Breast epithelium (tissue), 4 donors: Measurements from ENCODE around the gene PCP2. TPM values are rescaled to one million over a fixed set of nuclear protein-coding genes. Genes with fewer than 3 reads are reported as not detected.

Source experiments
- DNase-seq, 2 donors: peaks; one replicate each; pipeline ENCODE4 v3.0.0-alpha.2; 2019; ENCODE audit warnings: low spot score in 2 of 2
- H3K27ac ChIP-seq, 2 donors: fragments of 200-600 bp; sonication (generic) in 1 of 2; one replicate each; pipeline ENCODE4 v1.5.1; 2016 to 2019; ENCODE audit warnings: mild to moderate bottlenecking in 1 of 2
- H3K27me3 ChIP-seq, 2 donors: fragments of 200-600 bp; sonication (generic) in 1 of 2; one replicate each; pipeline versions ENCODE4 v1.5.1 to v1.6.0; 2017 to 2019; ENCODE audit warnings: control low read depth in 1 of 2, mild to moderate bottlenecking in 1 of 2
- H3K36me3 ChIP-seq: fragments of 200-600 bp; one replicate; pipeline ENCODE4 v1.5.1; 2019
- H3K4me1 ChIP-seq, 2 donors: fragments of 200-600 bp; sonication (generic); one replicate each; pipeline ENCODE4 v1.5.1; 2016 to 2019; ENCODE audit warnings: control low read depth in 1 of 2
- H3K4me3 ChIP-seq, 3 donors: fragments of 200-600 bp; sonication (generic); 1 replicate in 2 of 3; 2 replicates in 1 of 3; pipeline ENCODE4 v1.5.1; 2016 to 2019; ENCODE audit warnings: mild to moderate bottlenecking in 3 of 3, moderate library complexity in 2 of 3
- H3K9me3 ChIP-seq, 2 donors: fragments of 200-600 bp; sonication (generic) in 1 of 2; one replicate each; pipeline ENCODE4 v1.5.1; 2016 to 2019; ENCODE audit warnings: control low read depth in 1 of 2
- CTCF ChIP-seq, 3 donors: fragments of 450-650 bp; IDR thresholded peaks; one replicate each; pipeline ENCODE4 v1.5.1; 2016 to 2017; ENCODE audit warnings: antibody characterized with exemption in 3 of 3, mild to moderate bottlenecking in 3 of 3, moderate library complexity in 3 of 3
- POLR2A ChIP-seq: fragments of 450-650 bp; IDR thresholded peaks from one replicate; pipeline ENCODE4 v1.6.1; 2016; ENCODE audit warnings: antibody characterized with exemption, mild to moderate bottlenecking, moderate library complexity
- POLR2AphosphoS5 ChIP-seq, 3 donors: sonication (generic); formaldehyde crosslinking; IDR thresholded peaks; one replicate each; pipeline ENCODE4 v1.6.1; 2017; ENCODE audit warnings: antibody characterized with exemption in 3 of 3
- intact Hi-C: fragments of 100-400 bp; cut with DNase I; formaldehyde crosslinking; loops from one replicate; pipeline ENCODE4 v1.15.1; 2023; ENCODE audit warnings: low total_unique reads
- total RNA-seq, 3 donors: library from RNA; depleted of rRNA; stranded (reverse); fragments of >200 nt; gene quantifications; one replicate each; pipeline ENCODE4 v1.1.0, GENCODE V29; 2016

Gene PCP2
- total RNA-seq, 3 donors from 2014 or later, result 4.9 to 6.7 TPM; not detected in 1

- H3K9me3 ChIP-seq, result no peaks in the 10 kb centered on the region
- TF ChIP-seq POLR2AphosphoS5 (IDR thresholded peaks at IDR 0.05), result no peak
- no peak for TF ChIP-seq CTCF (IDR thresholded peaks at IDR 0.05)
- no peak for TF ChIP-seq POLR2A
- intact Hi-C loops, result no loop called here
- H3K36me3 ChIP-seq, result no peaks in the 10 kb centered on the region
- H3K27ac ChIP-seq, result no peak overlapping the region
- H3K4me1 ChIP-seq, result no peaks in the 10 kb centered on the region
- DNase-seq, result no peak
- no peak overlapping the region for H3K4me3 ChIP-seq
- no peaks in the 10 kb centered on the region for H3K27me3 ChIP-seq
Measured at GRCh38 chr19:7661744-7662538, 28.4 kb upstream of the PCP2 start.

DNA sequence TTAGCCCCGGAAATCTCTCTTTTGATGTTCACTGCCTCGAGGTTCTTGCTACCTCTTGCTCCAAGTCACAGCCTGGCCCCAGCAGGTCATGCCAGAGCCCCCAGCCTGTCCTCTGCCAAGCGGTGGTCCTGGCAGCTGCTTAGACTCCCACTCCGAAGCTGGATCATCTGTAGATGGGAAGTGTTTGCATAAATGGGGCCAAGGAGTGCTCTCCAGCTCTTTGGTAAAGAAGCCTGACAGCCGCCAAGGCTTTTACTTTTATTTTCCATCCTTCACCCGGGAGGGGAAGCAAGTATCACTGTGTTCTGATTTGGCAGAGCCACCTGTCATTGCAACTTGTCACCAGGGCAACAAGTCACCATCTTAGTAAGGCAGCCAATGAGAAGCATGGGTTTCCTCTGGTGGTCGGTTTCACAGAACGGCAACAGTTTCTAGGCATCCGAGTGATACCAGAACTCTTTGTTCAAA, 24.7 kb upstream of the PCP2 start:
- Histone ChIP-seq H3K4me1 (no peaks in the 10 kb centered on the region), H3K27me3 (no peaks in the 10 kb centered on the region), H3K4me3 (no peak overlapping the region), H3K27ac (no peak overlapping the region), H3K36me3 (no peaks in the 10 kb centered on the region), H3K9me3 (no peaks in the 10 kb centered on the region)
- TF ChIP-seq POLR2A, result no peak
- DNase-seq, result no peak
- intact Hi-C loops, result no loop called here

- intact Hi-C loops, result loop anchor here (2.0 kb wide), 1 partner anchor 58 kb away; no protein-coding TSS in a partner anchor
- no peak overlapping the region for H3K4me3 ChIP-seq
- no peak for TF ChIP-seq CTCF (IDR thresholded peaks at IDR 0.05)
- TF ChIP-seq POLR2AphosphoS5 (IDR thresholded peaks at IDR 0.05), result no peak
- no peak for TF ChIP-seq POLR2A
- H3K9me3 ChIP-seq, result no peaks in the 10 kb centered on the region
- no peak for DNase-seq
- no peak overlapping the region for H3K27ac ChIP-seq
- H3K27me3 ChIP-seq, result no peaks in the 10 kb centered on the region
- no peaks in the 10 kb centered on the region for H3K36me3 ChIP-seq
- no peaks in the 10 kb centered on the region for H3K4me1 ChIP-seq
Measured at GRCh38 chr19:7657131-7657751, 23.7 kb upstream of the PCP2 start.

- intact Hi-C loops, result no loop called here
- no peaks in the 10 kb centered on the region for H3K36me3 ChIP-seq
- TF ChIP-seq POLR2AphosphoS5 (IDR thresholded peaks at IDR 0.05), result no peak
- no peak for TF ChIP-seq POLR2A
- no peak for TF ChIP-seq CTCF (IDR thresholded peaks at IDR 0.05)
- H3K4me1 ChIP-seq, result no peaks in the 10 kb centered on the region
- H3K9me3 ChIP-seq, result no peaks in the 10 kb centered on the region
- H3K4me3 ChIP-seq, result no peak overlapping the region
- DNase-seq, result no peak
- H3K27ac ChIP-seq, result no peak overlapping the region
- H3K27me3 ChIP-seq, result no peaks in the 10 kb centered on the region
Measured at GRCh38 chr19:7655581-7655980, 22.1 kb upstream of the PCP2 start.

DNA sequence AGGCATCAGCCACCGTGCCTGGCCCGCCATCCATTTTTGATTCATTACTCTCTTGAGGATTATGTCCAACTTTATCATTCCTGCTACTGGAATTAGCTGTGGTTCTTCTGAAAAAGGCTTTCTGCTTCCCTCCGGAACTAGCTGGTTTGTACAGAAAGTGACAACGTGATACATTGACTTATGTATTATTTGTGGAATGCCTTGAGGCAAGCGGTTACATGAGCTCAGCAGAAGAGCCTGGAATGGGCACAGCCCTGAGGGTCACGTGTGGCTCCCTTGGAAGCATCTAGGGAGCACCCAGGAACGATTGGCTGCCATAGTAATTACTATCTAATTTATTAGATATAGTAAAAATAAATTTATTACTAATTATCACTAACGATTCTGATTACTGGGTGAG, 20.9 kb upstream of the PCP2 start:
- Histone ChIP-seq H3K4me1 (no peaks in the 10 kb centered on the region), H3K36me3 (no peaks in the 10 kb centered on the region), H3K9me3 (no peaks in the 10 kb centered on the region), H3K27me3 (no peaks in the 10 kb centered on the region), H3K4me3 (no peak overlapping the region), H3K27ac (peak overlapping the region; percentile 36 to 61)
- DNase-seq, result no peak
- TF ChIP-seq POLR2AphosphoS5 (IDR thresholded peaks at IDR 0.05), result no peak
- TF ChIP-seq CTCF (IDR thresholded peaks at IDR 0.05), result no peak
- TF ChIP-seq POLR2A, result no peak
- intact Hi-C loops, result no loop called here
